Nucleus accumbens (tissue), 56 donors: ENCODE data around the gene CHD9.

Experiments used
- DNase-seq, 56 donors: peaks; one replicate each; lab custom pipeline; 2025; lab: John Stamatoyannopoulos, UW

The CHD9 gene

GRCh38 chr16:53334581-53334980 lies 279.8 kb downstream of the CHD9 start:
- no peak for DNase-seq

- DNase-seq = no peak
Measured at GRCh38 chr16:53337294-53337693, 282.5 kb downstream of the CHD9 start.

GRCh38 chr16:53341792-53342191 lies 287.0 kb downstream of the CHD9 start:
- DNase-seq = no peak

GRCh38 chr16:53355064-53355463 lies 300.3 kb downstream of the CHD9 start:
- DNase-seq = no peak

- no peak for DNase-seq
Measured at GRCh38 chr16:53356478-53357207, 301.9 kb downstream of the CHD9 start.

GRCh38 chr16:53357208-53357586 lies 302.4 kb downstream of the CHD9 start:
- no peak for DNase-seq

GRCh38 chr16:53357955-53358354 lies 303.2 kb downstream of the CHD9 start:
- DNase-seq = no peak

GRCh38 chr16:53358884-53359283 lies 304.1 kb downstream of the CHD9 start:
- no peak for DNase-seq

- no peak for DNase-seq
Measured at GRCh38 chr16:53369921-53370320, 315.1 kb downstream of the CHD9 start.

GRCh38 chr16:53370827-53371226 lies 316.0 kb downstream of the CHD9 start:
- no peak for DNase-seq

- DNase-seq = no peak
Measured at GRCh38 chr16:53372992-53373871, 318.4 kb downstream of the CHD9 start.

GRCh38 chr16:53374800-53375199 lies 320.0 kb downstream of the CHD9 start:
- no peak for DNase-seq

- no peak for DNase-seq
Measured at GRCh38 chr16:53378138-53378537, 323.3 kb downstream of the CHD9 start.
